GM21528 (cell line): ENCODE results near the gene KCNAB1.

ENCODE experiments used
- ATAC-seq: cut with Tn5 transposase; IDR thresholded peaks from one replicate; pipeline ENCODE4 v1.9.1; 2021; ENCODE audit warnings: mild to moderate bottlenecking, moderate library complexity; ENCODE audit not compliant: unreplicated experiment, low FRiP score

Gene KCNAB1

GRCh38 chr3:156390846-156391245 is 270.5 kb downstream of the KCNAB1 start:
- ATAC-seq, result no peak

GRCh38 chr3:156395961-156396710 is 275.8 kb downstream of the KCNAB1 start:
- ATAC-seq, result no peak

GRCh38 chr3:156396851-156397250 is 276.5 kb downstream of the KCNAB1 start:
- no peak for ATAC-seq

GRCh38 chr3:156397534-156397933 is 277.2 kb downstream of the KCNAB1 start:
- no peak for ATAC-seq

GRCh38 chr3:156400062-156400461 is 279.7 kb downstream of the KCNAB1 start:
- no peak for ATAC-seq

- ATAC-seq, result no peak
Measured at GRCh38 chr3:156400735-156401134, 280.4 kb downstream of the KCNAB1 start.

- ATAC-seq, result no peak
Measured at GRCh38 chr3:156404217-156404616, 283.8 kb downstream of the KCNAB1 start.

GRCh38 chr3:156406393-156406792 is 286.0 kb downstream of the KCNAB1 start:
- ATAC-seq, result no peak

GRCh38 chr3:156407617-156408225 is 287.3 kb downstream of the KCNAB1 start:
- no peak for ATAC-seq

GRCh38 chr3:156409694-156410093 is 289.3 kb downstream of the KCNAB1 start:
- ATAC-seq, result no peak

- no peak for ATAC-seq
Measured at GRCh38 chr3:156412600-156412999, 292.2 kb downstream of the KCNAB1 start.

GRCh38 chr3:156413293-156413892 is 293.0 kb downstream of the KCNAB1 start:
- no peak for ATAC-seq

- ATAC-seq, result no peak
Measured at GRCh38 chr3:156416846-156417558, 296.6 kb downstream of the KCNAB1 start.

- no peak for ATAC-seq
Measured at GRCh38 chr3:156417559-156418132, 297.3 kb downstream of the KCNAB1 start.

GRCh38 chr3:156418428-156418827 is 298.1 kb downstream of the KCNAB1 start:
- ATAC-seq, result no peak

GRCh38 chr3:156421534-156421933 is 301.2 kb downstream of the KCNAB1 start:
- no peak for ATAC-seq

- no peak for ATAC-seq
Measured at GRCh38 chr3:156424758-156425157, 304.4 kb downstream of the KCNAB1 start.

- no peak for ATAC-seq
Measured at GRCh38 chr3:156425651-156426050, 305.3 kb downstream of the KCNAB1 start.

- no peak for ATAC-seq
Measured at GRCh38 chr3:156429125-156429524, 308.7 kb downstream of the KCNAB1 start.

GRCh38 chr3:156431334-156432124 is 311.2 kb downstream of the KCNAB1 start:
- no peak for ATAC-seq
